Tibial nerve (tissue), 4 donors: ENCODE results near the gene MYBBP1A. TPM values are rescaled to one million over a fixed set of nuclear protein-coding genes. Genes with fewer than 3 reads are reported as not detected.

Experiments used
- DNase-seq, 2 donors: peaks; one replicate each; pipeline ENCODE4 v3.0.0-alpha.2; 2019; ENCODE audit warnings: low spot score in 2 of 2
- H3K27ac ChIP-seq, 4 donors: fragments of 200-600 bp; sonication (generic) in 3 of 4; one replicate each; pipeline ENCODE4 v1.5.1; 2017 to 2019; ENCODE audit warnings: mild to moderate bottlenecking in 1 of 4
- H3K27me3 ChIP-seq, 2 donors: fragments of 200-600 bp; sonication (generic) in 1 of 2; one replicate each; pipeline versions ENCODE4 v1.5.1 to v1.6.0; 2017 to 2019
- H3K36me3 ChIP-seq, 3 donors: fragments of 200-600 bp; sonication (generic); one replicate each; pipeline ENCODE4 v1.5.1; 2018 to 2019
- H3K4me1 ChIP-seq, 4 donors: fragments of 200-600 bp; sonication (generic) in 3 of 4; one replicate each; pipeline ENCODE4 v1.5.1; 2017 to 2019
- H3K4me3 ChIP-seq, 4 donors: fragments of 200-600 bp; sonication (generic) in 3 of 4; one replicate each; pipeline ENCODE4 v1.5.1; 2017 to 2019; ENCODE audit warnings: mild to moderate bottlenecking in 1 of 4, moderate library complexity in 1 of 4
- H3K9me3 ChIP-seq, 4 donors: fragments of 200-600 bp; sonication (generic) in 3 of 4; one replicate each; pipeline ENCODE4 v1.5.1; 2017 to 2019
- CTCF ChIP-seq, 5 experiments: fragments of 200-600 bp in 3 of 5; fragments of 450-650 bp in 2 of 5; sonication (generic) in 3 of 5; IDR thresholded peaks; one replicate each; pipeline ENCODE4 v1.5.1; 2016 to 2019; ENCODE audit warnings: antibody characterized with exemption in 5 of 5, mild to moderate bottlenecking in 3 of 5, moderate library complexity in 2 of 5
- EP300 ChIP-seq, 2 donors: sonication (generic); formaldehyde crosslinking; IDR thresholded peaks; one replicate each; pipeline ENCODE4 v1.6.1; 2017; ENCODE audit warnings: antibody characterized with exemption in 2 of 2, mild to moderate bottlenecking in 1 of 2
- POLR2A ChIP-seq, 2 donors: fragments of 450-650 bp; IDR thresholded peaks; one replicate each; pipeline ENCODE4 v1.6.1; 2017; ENCODE audit warnings: antibody characterized with exemption in 2 of 2, mild to moderate bottlenecking in 2 of 2, moderate library complexity in 2 of 2
- WGBS, 2 donors: methylation state at CpG; one replicate each; pipeline ENCODE4 v1.1.5; 2018; 5-methylcytosine and 5-hydroxymethylcytosine counted together
- total RNA-seq, 4 donors: library from RNA; depleted of rRNA; stranded (reverse); fragments of >200 nt; gene quantifications; one replicate each; pipeline ENCODE4 v1.1.0, GENCODE V29; 2016

Gene MYBBP1A
- total RNA-seq, 4 donors from 2014 or later = 53.8 to 119 (median 54.4) TPM

GRCh38 chr17:4533523-4534504, 21.4 kb downstream of the MYBBP1A start:
- peaks cover 0 to 67% (median 49%) of the 10 kb centered on the region in 4 donors for H3K4me1 ChIP-seq
- DNase-seq = peak in 1 of 2 donors; percentile 35
- H3K9me3 ChIP-seq = no peaks in the 10 kb centered on the region
- 24 to 28% methylated on average over 19 of the region's 23 CpGs for WGBS, 2 donors
- H3K36me3 ChIP-seq = peaks cover 0 to 16% (median 0%) of the 10 kb centered on the region in 3 donors
- peak overlapping the region; percentile 44 to 93 (median 79) for H3K27ac ChIP-seq
- peak overlapping the region in 2 of 4 donors; percentile 2 to 19 for H3K4me3 ChIP-seq
- TF ChIP-seq POLR2A (IDR thresholded peaks at IDR 0.05) (no peak), EP300 (IDR thresholded peaks at IDR 0.05) (peak in 1 of 2 donors; percentile 29), CTCF (IDR thresholded peaks at IDR 0.05) (peak in 2 of 5 experiments; percentile 38 to 41)
- no peaks in the 10 kb centered on the region for H3K27me3 ChIP-seq

GRCh38 chr17:4532860-4533522, 22.2 kb downstream of the MYBBP1A start:
- Histone ChIP-seq H3K9me3 (no peaks in the 10 kb centered on the region), H3K27ac (peak overlapping the region; percentile 44 to 93 (median 79)), H3K4me3 (no peak overlapping the region), H3K4me1 (peaks cover 0 to 59% (median 49%) of the 10 kb centered on the region in 4 donors), H3K36me3 (peaks cover 0 to 8% (median 0%) of the 10 kb centered on the region in 3 donors), H3K27me3 (no peaks in the 10 kb centered on the region)
- no peak for DNase-seq
- TF ChIP-seq POLR2A (IDR thresholded peaks at IDR 0.05) (no peak), EP300 (IDR thresholded peaks at IDR 0.05) (no peak), CTCF (IDR thresholded peaks at IDR 0.05) (no peak)
- WGBS, 2 donors = 86 to 91% methylated on average over 21 to 33 of the region's 33 CpGs

- Histone ChIP-seq H3K4me1 (peaks cover 0 to 56% (median 41%) of the 10 kb centered on the region in 4 donors), H3K27ac (peak overlapping the region in 2 of 4 donors; percentile 19 to 88), H3K4me3 (no peak overlapping the region), H3K36me3 (peaks cover 0 to under 1% (median 0%) of the 10 kb centered on the region in 3 donors), H3K9me3 (no peaks in the 10 kb centered on the region), H3K27me3 (no peaks in the 10 kb centered on the region)
- WGBS, 2 donors = 93 to 94% methylated on average over 17 of the region's 17 CpGs
- TF ChIP-seq CTCF (IDR thresholded peaks at IDR 0.05) = no peak
- TF ChIP-seq POLR2A (IDR thresholded peaks at IDR 0.05) = no peak
- TF ChIP-seq EP300 (IDR thresholded peaks at IDR 0.05) = no peak
- DNase-seq = no peak
These were observed 23.0 kb downstream of the MYBBP1A start for GRCh38 chr17:4531988-4532736.

- TF ChIP-seq CTCF (IDR thresholded peaks at IDR 0.05) (no peak), EP300 (IDR thresholded peaks at IDR 0.05) (peak in 1 of 2 donors; percentile 28)
- no peak for DNase-seq
- H3K27me3 ChIP-seq = no peaks in the 10 kb centered on the region
- peak overlapping the region in 2 of 4 donors; percentile 17 to 88 for H3K27ac ChIP-seq
- peaks cover 0 to 53% (median 30%) of the 10 kb centered on the region in 4 donors for H3K4me1 ChIP-seq
- no peaks in the 10 kb centered on the region for H3K36me3 ChIP-seq
- 63 to 70% methylated on average over 24 to 26 of the region's 30 CpGs for WGBS, 2 donors
- no peaks in the 10 kb centered on the region for H3K9me3 ChIP-seq
- H3K4me3 ChIP-seq = no peak overlapping the region
These were observed 24.1 kb downstream of the MYBBP1A start for GRCh38 chr17:4530799-4531730.
